ENCODE measurements around the gene ACR.

The ACR gene

DNA sequence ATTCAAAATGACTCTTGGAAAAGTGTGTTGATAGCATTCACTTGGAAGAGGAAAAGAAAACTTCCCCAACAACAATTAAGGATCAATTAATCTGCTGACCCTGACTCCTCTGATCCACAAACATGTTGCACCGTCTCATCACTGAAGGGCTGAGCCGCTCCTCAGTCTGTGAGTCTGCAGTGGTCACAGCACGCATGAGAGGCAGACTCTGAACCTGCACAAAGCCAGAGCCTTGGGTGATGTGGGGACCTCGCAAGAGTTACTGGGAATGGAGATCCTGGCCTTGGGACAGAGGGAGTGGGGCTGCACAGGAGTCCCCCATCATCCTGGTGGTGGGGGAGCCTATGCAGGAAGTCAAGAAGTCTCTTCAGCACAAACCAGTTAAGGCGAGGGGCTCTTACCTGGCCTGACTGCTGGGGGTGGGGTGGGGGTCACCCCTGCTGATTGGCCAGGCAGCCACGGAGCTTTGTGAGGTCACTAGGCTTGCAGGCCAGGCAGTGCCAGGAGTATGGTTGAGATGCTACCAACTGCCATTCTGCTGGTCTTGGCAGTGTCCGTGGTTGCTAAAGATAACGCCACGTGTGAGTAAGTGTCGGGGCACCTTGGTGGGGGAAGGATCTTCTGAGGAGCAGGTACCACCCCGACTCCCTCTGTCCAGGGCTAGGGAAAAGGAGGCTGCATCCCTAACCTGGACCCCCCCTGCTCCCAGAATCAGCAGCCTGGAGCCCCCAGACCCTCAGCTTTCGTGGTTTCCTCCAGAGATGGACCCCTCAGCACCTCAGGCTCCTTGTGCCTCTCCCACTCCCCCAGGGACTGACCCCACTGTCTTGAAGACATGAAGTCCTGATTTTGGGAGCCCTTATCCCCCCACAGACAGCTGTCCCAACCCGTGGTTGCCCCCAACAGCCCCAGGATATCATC is at the start of gene ACR:
TSS of gene ACR (plus strand) at position 477 of the 921 bp plus-strand sequence. CDS start at position 509, 32 bp downstream.
- DNase-seq (ENCODE audit: low read depth) = no peak

DNA sequence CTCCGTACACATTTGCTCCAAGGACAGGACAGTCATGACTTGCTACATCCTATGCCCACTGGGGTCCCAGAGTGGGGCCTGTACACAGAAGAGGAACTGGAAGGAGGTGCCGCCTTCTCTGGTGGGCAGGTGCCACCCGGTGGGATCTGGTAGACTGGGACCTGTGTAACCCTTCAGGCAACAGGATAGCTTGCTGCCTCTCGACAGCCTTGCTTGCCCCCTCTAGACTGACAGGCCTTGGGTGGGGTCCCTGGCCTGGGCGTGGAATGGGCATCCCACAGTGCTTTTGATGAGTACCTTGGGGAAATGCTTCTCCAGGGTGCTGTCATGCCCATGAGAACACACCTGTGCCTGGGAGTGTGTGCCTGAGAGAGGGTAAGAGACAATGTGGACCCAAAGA is 49.6 kb upstream of the ACR start:
- no peak for DNase-seq (ENCODE audit: low read depth)

DNA sequence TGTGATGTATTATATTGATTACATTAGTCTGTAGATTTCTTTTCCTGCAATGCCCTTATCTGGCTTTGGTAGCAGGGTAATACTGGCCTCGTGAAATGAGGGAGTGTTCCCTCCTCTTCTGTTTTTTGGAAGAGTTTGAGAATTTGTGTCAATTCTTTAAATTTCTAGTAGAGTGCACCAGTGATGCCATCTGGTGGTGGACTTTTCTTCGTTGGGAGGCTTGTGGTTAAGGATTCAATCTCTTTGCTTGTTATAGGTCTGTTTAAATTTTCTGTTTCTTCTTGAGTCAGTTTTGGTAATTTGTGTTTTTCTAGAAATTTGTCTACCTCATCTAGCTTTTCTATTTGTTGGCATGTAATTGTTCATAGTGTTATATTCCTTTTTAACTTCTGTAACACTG is 46.5 kb upstream of the ACR start:
- no peak for DNase-seq (ENCODE audit: low read depth)

DNA sequence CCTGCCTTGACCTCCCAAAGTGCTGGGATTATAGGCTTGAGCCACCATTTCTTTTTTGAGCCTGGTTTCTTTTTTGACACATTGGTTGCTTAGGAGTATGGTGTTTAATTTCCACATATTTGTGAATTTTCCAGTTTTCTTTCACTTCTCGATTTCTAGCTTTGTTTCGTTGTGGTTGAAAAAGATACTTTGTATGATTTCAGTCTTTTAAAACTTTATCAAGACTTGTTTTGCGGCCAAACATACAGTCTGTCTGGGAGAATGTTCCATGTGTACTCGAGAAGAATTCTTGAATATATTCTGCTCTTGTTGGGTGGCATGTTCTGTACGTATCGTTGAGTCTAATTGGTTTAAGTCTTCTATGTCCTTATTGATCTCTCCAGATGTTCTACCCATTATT is 44.5 kb upstream of the ACR start:
- no peak for DNase-seq (ENCODE audit: low read depth)

DNA sequence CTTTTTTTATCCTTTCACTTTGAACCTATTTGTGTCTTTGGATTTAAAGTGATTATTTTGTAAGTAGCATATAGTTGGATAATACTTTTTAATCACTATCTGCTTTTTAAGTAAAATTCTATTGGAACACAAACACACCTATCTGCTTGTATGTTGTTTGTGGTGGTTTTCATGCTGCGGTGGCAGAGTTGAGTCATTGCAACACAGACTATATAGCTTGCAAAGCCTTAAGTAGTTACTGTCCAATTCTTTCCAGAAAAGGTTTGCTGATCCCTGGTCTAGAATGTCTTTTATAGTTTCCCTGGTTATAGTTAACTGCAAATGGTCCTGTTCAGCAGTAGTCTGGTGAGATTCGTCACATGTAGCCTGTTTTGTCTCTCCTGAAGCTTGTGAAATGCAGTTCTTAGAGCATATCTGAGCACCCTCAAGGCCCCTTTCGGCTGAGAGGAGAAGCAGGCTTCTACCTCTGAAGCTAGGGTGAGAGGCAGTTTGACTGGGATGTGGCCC is 43.9 kb upstream of the ACR start:
- DNase-seq (ENCODE audit: low read depth) = no peak

DNA sequence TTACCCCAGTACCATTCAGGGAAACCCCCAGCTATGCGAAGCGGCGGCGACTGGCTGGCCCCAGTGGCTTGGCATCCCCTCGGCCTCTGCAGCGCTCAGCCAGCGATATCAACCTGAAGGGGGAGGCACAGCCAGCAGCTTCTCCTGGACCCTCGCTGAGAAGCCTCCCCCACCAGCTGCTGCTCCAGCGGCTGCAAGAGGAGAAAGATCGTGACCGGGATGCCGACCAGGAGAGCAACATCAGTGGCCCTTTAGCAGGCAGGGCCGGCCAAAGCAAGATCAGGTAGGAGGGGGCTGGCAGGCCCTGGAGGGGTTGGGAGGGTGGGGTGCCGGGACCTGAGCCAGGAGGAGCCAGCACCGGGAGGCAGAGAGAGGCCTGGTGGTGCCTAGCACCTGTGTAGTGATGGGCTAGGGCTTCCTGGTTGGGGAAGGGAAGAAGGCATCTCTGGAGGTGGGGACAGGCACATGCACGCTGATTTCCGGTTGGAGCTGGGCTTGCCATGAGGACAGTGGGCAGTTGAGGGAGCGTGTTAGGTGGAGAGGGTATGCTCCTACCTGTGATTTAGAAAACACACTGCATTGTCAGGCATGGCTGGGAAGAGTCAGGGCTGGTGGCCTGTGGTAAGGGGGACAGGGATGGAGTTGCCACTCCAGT is 43.1 kb upstream of the ACR start:
- DNase-seq (ENCODE audit: low read depth) = no peak

DNA sequence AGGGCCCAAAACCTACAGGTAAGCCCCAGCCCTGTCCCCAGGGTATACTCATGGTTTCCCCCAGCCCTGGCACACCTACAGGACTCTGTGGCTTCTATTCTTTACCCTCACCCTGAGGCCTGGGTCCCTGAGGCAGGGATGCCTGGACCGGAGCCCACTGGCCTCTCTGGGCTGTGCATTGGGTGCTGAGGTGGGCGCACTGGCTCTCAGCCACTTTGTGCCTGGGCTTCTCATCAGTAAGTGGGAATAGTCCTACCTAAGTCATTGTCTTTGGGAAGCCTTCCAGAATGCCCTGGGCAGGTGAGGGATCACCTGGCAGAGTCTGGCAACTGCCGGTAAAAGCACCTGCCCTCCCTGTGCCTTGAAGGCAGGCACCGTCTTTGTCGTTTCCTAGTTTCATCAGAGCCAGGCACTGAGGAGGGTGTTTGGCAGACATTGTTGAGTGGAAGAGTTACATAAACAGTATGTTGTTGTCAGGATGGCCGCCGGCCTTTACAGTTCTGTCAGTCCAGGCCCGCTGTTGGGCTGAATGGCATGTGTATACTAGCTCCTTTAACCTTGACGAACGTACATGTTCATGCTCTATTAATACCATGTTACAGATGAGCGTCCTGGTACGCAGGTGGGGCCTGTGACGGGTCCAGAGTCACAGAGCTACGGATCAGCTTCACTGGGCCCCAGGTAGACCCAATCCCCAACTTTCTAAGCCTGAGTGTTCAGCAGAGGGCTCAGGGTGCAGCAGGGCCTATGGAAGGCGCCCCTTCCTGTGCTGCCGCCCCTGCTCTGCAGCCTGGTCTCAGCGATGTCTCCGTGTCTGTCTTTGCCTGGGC is 42.4 kb upstream of the ACR start:
- no peak for DNase-seq (ENCODE audit: low read depth)

DNA sequence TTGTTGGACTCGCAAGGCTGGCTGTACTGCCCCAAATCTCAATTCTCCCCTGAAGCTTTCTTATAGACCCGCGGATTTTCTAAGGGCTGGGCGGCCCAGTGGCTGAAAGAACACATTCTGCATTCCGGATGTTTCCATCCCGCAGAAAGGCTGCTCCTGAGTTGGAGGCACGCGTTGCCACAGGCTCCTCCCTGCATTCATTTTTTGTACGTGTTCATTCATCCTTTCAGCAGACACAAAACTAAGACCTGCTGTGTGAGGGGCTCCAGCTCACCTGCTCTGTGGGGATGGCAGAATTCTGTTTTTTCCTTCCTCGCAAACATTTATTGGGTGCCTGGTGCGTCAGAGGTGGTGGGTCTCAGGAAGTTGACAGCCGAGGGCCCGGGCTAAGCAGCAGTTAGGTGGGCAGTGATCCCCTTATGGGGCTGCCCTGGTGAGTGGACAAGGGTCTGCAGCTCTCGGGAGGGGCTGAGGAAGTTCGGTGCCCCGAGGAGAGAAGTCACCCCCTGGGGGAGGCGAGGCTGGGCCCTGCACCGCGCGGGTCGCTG is 41.7 kb upstream of the ACR start:
- no peak for DNase-seq (ENCODE audit: low read depth)

DNA sequence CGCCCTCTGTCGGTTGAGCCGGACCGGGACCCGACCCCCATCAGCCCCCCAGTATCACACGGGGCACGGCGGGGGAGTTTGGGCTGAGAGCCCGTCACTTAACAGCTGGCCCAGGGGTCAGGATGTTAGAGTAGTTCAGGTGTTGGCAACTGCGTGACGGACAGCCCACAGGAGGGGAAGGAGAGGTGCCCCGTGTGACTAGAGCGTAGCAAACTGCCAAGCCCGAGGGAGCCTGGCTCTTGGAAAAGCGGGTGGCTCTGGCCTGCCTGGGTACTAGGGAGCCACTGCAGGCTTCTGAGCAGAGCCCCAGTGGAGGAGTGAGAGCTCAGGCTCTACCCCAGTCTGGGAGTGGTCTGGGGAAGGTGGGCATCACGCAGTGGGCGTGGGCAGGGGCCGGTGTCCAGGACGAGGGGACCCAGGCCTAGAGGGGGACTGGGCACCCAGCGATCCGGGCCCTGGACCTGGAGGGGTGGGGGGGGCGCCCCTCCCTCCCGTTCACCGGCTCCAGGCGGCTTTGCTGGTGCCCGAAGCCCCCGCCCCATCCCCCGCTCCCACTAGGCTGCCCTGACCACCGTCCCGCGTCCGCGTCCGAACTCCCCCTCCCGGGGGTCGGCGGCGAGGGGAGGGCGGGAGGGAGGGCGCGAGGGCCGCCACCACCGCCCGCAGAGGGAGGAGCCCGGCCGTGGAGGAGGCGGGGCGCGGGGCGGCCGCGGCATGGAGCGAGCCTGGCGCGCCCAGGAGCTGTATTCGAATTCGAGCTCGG is 41.0 kb upstream of the ACR start:
- DNase-seq (ENCODE audit: low read depth) = no peak

DNA sequence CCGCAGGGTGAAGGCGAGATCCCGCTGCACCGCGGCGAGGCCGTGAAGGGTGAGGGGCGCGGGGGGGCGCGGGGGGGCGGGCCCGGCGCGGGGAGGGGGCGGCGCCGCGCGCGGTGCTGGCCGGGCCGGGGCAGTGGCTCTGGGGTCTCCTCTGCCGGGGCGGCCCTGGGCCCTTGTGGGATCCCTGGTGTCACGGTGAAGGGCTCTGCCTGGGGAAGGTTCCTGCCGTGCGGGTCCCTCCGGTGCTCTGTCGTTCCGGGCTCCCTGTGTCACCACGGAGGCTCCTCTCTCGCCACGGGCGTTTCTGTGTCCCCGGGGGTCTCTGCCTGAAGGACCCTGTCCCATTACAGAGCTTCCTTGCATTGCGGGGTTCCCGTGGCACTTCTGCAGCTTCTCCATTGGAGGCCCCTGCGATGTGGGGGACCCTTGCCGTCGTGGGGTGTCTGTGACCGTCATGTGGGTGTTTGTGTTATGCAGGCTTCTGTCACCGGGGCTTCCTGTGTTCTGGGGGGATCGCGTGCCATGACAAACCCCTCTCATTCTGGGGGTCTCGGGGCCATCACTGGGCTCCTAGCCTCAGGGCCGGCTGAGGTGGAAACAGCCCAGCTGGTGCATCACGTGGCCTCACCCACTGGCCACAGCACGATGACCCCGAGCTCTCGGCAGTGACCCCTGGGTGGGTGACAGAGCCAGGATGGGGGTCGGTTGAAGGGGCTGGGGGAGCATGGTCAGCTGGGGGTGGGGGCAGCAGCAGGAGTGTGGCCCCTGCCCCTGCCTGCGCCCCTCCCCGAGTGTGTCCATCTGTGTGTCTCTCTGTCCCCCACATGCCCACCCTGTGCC is 40.1 kb upstream of the ACR start:
- DNase-seq (ENCODE audit: low read depth) = no peak

DNA sequence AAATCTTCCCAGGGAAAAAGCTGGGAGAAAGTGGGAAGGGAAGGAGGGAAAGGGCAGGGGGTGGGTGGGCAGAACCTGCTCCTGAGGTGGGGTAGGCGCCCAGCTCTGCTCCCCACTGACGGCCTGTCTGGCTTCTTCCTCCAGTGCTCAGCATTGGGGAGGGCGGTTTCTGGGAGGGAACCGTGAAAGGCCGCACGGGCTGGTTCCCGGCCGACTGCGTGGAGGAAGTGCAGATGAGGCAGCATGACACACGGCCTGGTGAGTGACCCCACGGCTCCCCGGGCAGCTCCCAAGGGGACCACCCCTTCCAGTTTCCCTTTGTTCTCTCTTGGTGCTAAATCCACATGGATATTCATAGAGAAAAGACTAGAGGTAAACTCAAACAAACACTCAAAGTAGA is 39.5 kb upstream of the ACR start:
- no peak for DNase-seq (ENCODE audit: low read depth)

DNA sequence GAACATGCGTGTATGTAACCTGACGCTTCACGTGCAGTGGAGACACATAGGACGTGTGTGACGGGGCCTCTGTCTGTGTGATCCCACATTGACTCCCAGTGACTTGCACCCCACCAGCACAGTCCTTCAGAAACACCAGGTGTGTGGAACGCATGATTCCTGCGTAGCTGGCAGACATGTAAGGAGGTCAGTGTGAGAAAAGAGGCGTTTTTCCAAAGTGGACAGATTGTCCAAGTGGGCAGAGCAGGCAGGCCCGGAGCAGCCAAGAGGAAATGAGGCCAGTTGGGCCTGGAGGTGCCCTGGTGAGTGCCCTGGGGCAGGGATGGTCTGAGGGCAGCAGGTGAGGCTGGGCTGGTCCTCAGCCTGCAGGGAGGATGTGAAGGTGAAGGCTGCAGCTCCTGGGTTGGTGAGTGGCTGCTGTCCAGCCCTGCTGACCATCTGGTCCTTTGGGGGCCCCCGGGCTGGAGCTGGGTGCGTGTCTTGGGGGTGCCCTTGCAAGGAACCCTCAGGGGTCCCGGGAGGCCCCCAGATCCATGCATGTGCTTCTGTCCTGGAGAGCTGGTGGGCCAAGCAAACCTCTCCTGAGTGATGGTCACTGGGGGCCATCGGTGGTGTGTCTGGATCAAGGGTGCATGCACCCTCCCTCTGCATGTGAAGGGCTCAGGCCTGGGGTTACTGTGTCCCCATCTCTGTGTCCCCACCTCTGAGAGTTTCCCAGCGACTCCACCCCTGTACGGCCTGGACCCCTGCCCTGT is 38.8 kb upstream of the ACR start:
- no peak for DNase-seq (ENCODE audit: low read depth)

DNA sequence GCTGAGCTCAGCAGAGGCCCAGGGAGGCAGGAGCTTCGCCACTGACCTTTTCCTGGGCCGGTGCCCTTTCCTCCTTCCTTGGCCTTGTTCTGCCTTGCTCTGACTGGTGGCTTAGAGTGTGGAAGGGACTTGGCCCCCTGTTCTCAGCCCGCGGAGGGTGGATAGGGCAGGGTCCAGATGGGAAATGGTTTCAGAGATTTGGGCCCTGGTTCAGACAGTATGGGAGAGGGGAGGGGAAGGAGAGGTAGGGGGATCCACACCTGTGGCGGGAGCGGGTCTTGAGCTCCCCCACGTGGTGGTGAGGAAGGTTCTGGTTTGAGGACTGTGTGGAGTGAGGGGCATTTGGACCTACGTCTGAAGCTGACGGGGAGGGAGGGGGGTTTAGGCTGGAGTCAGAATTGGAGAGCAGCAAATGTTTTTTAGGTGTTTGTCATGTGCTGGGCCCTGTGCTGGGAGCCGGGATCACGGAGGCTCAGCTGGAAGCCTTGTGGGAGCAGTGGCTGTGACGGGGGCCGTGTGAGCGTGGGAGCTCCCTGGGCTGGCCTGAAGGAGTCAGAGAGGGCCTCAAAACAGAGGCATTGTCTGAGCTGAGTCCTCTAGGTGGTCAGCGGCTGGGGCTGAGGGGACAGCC is 38.1 kb upstream of the ACR start:
- DNase-seq (ENCODE audit: low read depth) = no peak

DNA sequence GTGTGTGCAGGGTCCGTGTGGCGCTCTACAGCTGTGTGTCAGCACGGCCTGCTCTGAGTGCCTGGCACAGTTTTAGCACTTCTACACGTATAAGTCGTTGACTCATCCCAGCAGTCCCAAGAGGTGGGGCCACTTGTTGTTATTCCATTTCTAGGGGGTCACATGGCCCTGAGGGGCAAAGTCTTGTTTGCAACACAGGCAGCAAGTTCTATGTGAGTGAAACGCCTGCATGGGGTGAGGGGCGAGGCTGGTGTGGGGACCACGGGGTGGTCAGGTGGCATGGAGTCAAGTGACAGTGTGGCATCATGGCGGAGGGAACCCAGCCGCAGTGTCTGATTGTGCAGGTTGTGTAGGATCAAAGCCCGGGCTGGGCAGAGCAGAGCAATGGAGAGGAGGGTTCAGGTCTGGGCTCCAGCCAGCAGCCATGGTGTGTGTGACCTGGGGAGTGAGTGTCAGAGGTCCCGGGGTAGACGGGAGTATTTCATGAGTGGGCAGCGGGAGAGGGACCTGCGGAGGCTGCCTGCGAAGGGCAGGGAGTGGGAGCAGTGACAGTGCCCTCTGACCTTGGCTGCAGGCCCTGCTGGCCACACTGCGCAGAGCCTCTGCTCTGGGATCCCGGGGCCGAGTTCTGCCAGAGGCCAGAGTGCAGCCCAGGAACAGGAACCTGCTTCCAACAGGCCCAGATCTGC is 37.5 kb upstream of the ACR start:
- no peak for DNase-seq (ENCODE audit: low read depth)

DNA sequence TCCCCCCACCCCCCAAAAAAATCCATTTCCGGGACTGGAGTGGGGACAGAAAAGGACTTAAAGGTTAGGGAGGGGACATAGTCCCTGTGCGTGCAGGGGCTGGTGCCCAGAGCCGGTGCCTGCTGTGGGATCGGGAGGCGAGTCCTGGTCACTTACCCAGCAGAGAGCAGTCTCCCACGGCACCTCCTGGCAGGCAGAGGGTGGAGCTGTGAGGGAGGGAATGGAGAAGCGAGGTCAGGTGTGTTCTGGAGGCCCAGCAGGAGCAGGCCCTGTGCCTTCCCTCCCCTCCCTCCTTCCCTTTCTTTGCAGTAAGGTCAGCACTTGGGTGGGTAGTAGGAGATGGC is 37.0 kb upstream of the ACR start:
- DNase-seq (ENCODE audit: low read depth) = no peak

DNA sequence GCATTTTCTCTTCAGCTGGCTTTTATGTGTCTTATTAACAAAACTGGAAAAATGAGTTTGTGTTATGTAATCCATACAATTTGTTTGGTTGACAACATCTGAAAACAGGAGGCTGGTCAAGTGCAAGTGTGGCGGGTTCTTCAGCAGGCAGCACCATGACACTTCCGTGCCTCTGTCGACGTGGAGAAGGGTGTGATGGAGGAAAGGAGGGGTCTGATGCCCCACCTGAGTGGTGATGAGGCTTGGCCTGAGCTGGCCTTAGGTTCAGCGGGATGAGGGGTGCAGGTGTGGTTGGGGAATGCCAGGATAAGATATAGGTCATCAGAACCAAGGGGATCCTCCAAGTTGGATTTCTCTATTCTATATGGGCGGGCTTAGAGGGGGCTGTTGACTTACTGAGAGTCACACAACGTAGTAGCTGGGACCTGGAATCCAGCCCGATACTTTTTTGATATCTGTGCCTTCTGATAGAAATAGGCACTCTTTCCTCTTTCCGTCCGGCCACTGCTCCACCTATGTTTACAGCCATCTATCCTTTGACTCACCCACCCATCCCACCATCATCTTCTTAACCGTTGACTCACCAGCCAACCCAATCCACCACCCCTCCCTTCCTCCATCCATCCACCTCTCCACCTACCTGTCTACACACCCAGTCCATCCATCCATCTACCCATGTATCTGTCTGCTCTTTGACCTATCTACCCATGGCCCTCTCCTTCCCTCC is 36.4 kb upstream of the ACR start:
- DNase-seq (ENCODE audit: low read depth) = no peak

DNA sequence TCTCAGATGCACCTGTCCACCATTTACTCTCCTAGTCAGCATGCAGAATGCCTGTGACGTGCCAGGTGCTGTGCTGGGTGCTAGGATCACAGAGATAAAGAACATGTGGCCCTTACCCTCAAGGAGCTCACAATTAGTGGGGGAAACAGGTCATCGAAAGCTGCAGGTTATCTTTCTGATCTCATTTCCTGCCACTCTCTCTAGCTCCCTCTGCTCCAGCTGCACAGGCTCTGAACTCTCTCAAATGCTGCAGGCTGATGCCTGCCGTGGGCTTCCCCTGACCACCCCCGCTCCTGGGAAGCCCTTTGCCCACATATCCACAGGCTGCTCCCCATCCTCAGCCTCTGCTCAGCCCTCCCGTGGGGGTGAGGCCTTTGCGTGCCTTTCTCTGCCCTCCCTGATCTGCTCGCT is 35.7 kb upstream of the ACR start:
- DNase-seq (ENCODE audit: low read depth) = no peak

All from stimulated activated CD8-positive, alpha-beta memory T cell treated with anti-CD3 and anti-CD28 coated beads, Interleukin-7, amount 100 ng/mL, for 24 hours (primary cell).